GM21360 (cell line): ENCODE data around the gene HPCAL1.

Source experiments
- ATAC-seq: cut with Tn5 transposase; IDR thresholded peaks from one replicate; pipeline ENCODE4 v1.9.1; 2021; ENCODE audit warnings: mild to moderate bottlenecking, moderate library complexity; ENCODE audit not compliant: unreplicated experiment

Gene HPCAL1

GRCh38 chr2:10419553-10420257 lies 117.0 kb downstream of the HPCAL1 start:
- no peak for ATAC-seq

- ATAC-seq = no peak
Observed at GRCh38 chr2:10422251-10422650, 119.5 kb downstream of the HPCAL1 start.

GRCh38 chr2:10422732-10423399 lies 120.2 kb downstream of the HPCAL1 start:
- no peak for ATAC-seq

DNA sequence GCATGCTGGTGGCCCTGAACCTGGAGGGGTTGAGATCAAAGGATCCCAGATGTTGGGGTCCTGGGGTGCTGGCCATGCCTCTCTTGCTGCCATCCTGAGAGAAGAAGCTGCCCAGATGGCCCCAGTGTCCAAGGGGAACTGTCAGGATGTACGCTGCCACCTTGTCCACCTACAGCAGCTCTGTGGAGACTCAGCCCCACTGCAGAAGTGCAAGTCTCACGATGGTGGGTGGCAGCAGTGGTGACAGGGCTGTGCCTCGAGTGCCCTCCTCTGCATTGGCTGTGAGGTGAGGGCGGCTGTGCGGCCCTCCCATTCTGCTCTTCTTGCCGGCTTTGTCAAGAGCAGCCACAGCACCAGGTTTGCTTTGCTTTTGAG lies 120.7 kb downstream of the HPCAL1 start:
- ATAC-seq = no peak

GRCh38 chr2:10424051-10424450 lies 121.3 kb downstream of the HPCAL1 start:
- no peak for ATAC-seq

DNA sequence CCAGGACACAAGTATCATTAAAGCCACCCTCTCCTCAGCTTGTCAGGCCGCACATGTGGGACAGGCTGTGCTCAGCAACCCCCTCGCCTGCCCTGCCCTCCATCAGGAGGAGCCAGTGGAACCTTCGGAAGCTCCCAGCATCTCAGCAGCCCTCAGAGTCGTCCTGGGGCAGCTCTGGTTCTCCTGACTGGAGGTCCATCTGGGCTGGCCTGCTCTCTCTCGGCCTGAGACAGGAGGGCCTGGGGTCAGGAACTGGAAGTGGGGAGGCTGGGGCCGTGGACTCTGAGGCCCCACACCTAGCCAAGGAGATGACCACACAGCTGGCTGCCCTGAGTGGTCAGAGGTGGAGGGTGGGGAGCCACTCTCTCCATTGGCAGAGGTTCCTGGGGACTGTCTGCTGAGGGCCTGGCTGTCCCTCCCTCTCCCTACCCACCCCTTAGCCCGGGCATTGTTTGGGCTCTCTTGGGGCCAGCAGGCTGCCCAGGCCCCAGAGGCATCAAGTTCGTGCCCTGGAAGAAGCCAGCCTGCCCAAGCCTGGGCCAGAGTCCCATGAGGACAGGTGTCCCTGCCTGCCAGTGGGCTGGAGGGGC lies 122.3 kb downstream of the HPCAL1 start:
- ATAC-seq = no peak

GRCh38 chr2:10425699-10426098 lies 123.0 kb downstream of the HPCAL1 start:
- no peak for ATAC-seq

DNA sequence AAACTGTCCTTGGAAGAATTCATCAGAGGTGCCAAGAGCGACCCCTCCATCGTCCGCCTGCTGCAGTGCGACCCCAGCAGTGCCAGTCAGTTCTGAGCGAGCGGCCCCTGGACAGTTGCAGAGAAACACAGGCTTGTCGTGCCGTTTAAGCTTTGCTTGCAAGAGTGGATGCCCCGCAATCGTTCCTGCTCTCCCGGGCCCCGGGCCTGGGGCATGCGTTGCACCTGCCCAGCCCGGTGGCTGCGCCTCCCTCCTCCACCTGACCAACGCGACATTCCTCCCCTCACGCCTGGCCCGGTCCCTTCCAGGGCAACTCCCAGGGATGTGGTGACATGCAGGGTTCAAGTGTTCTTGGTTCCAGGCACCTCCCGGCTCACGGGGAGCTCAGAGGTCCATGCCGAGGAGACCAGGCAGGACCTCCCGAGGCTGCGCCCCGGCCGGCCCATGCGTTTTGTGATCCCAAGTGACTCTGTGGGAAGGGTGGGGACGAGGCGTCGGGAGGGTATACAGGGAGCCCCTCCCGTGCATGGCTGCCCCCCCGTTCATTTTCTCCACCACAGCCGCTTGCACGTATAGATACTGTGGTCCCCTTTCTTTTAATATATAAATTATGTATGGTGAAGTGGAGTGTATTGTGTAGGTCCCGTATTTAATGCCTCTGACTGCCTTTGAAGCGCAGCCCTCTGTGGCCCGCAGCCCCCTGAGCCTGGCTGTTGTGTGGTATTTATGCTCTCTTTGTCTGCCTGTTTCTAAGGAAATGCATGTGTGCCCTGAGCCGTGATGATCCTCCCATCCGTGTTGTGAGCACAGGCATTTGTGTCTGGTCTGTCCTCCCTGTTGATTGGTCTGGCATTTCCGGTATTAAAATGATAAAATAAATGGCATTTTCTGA lies 124.3 kb downstream of the HPCAL1 start:
- no peak for ATAC-seq

GRCh38 chr2:10427618-10427949 lies 124.9 kb downstream of the HPCAL1 start:
- ATAC-seq = no peak

DNA sequence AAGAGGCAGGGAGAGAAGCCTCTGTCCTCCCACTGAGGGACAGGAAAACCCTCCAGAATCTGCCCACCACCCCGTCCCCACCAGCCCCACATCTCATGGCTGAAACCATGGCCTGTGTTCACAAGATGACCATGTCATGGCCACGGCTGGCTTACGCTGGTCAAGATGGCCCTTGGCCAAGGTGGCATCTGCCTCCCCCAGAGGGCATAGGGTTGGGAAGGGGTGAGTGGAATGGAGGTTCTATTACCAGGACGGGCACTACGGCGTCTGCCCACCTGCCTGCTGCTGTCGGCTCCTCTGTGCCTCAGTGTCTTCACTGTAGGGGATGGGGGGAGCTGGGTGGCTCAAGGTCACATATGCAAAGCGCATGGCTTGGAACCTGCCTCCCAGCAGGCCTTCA lies 125.7 kb downstream of the HPCAL1 start:
- no peak for ATAC-seq

GRCh38 chr2:10428924-10429323 lies 126.2 kb downstream of the HPCAL1 start:
- ATAC-seq = no peak

- no peak for ATAC-seq
Observed at GRCh38 chr2:10430886-10431622, 128.3 kb downstream of the HPCAL1 start.

GRCh38 chr2:10431797-10432196 lies 129.1 kb downstream of the HPCAL1 start:
- ATAC-seq = no peak

DNA sequence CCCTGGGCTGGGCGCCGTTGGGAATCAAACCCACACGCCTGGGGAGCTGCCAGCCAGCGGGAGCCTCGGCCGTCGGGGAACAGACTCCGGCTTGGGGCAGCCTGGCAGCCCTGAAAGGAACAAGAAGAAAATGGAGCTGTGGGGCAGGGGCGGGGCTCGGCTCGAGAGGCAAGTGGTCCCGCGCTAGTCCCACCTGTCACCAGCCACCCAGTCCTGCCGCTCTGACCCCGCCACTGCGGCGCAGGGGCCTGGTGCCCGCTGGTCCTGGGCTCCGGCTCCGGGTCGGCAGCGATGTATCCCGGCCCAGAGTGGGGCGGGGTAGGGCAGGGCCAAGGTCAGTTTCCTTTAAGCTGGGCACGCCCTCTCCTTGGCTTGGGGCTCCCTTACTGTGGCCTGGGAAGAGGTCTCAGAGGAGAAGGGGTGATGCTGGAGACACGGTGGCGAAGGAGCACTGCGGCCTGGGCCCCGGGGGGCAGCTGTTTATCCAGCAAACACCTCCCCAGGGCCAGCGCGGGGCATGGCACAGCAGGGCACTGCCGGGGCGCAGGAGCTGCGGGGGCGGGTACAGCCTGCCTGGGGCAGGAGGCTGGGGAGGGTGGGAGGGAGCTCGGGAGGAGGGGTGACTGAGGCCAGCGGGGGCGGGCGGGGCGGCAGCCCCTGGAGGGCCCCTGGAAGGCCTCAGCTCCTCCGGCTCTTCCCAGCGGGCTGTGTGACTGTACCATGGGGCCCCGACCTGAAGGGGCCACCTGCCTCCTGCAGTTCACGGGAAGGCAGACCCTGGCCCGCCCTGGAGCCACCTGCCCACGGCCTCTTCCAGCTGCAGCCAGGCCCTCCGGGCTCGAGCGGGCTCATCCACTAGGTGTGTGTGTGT lies 129.8 kb downstream of the HPCAL1 start:
- peak; percentile 36 for ATAC-seq

GRCh38 chr2:10433264-10433946 lies 130.7 kb downstream of the HPCAL1 start:
- ATAC-seq = no peak

- no peak for ATAC-seq
Observed at GRCh38 chr2:10433947-10434885, 131.5 kb downstream of the HPCAL1 start.

GRCh38 chr2:10434886-10435819 lies 132.4 kb downstream of the HPCAL1 start:
- no peak for ATAC-seq
